ENCODE data around the gene SLIT3.

DNA sequence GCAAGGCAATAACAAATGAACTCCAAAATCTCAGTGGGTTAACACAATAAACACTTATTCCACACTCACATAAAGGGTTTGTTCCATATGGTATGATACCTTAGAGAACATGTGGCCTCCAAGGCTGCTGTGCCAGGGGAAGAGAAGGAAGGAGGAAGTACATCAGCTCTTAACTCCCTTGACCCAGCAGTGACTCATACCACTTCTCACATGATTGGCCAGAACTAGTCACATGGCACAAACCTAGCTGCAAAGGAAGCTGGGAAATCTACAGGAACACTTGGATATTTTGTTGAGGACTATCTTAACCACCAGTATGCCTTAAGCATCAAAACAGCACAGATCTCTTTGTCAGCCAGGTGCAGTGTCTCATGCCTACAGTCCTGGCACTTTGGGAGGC is 99.3 kb downstream of the SLIT3 start:
- no peak for TF ChIP-seq POLR2A (IDR thresholded peaks at IDR 0.05)
- TF ChIP-seq, protein P1, sequence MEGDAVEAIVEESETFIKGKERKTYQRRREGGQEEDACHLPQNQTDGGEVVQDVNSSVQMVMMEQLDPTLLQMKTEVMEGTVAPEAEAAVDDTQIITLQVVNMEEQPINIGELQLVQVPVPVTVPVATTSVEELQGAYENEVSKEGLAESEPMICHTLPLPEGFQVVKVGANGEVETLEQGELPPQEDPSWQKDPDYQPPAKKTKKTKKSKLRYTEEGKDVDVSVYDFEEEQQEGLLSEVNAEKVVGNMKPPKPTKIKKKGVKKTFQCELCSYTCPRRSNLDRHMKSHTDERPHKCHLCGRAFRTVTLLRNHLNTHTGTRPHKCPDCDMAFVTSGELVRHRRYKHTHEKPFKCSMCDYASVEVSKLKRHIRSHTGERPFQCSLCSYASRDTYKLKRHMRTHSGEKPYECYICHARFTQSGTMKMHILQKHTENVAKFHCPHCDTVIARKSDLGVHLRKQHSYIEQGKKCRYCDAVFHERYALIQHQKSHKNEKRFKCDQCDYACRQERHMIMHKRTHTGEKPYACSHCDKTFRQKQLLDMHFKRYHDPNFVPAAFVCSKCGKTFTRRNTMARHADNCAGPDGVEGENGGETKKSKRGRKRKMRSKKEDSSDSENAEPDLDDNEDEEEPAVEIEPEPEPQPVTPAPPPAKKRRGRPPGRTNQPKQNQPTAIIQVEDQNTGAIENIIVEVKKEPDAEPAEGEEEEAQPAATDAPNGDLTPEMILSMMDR (IDR thresholded peaks at IDR 0.05 in 4 of 5, conservative IDR thresholded peaks at IDR 0.05 in 1 of 5) = no peak

All from gastrocnemius medialis (tissue), 4 donors.